ENCODE data around the gene UBE4B. TPM values are rescaled to one million over a fixed set of nuclear protein-coding genes. Genes with fewer than 3 reads are reported as not detected.
"Not testable (repeated sequence)": the region's sequence is repeated elsewhere in the genome, so short reads cannot be mapped to it uniquely, and the experiment has no call there.

The UBE4B gene
- total RNA-seq, 2 experiments from 2014 or later: 30.9 to 38.4 TPM

- Mint-ChIP-seq H3K4me1 (peaks cover 2% of the 10 kb centered on the region), H3K9me3 (no peaks in the 10 kb centered on the region), H3K4me3 (no peak overlapping the region), H3K27me3 (no peaks in the 10 kb centered on the region), H3K27ac (no peak overlapping the region), H3K36me3 (ENCODE audit: low read depth) (peaks cover 18% of the 10 kb centered on the region)
- POLR2A ChIA-PET: no interaction called here
- CTCF ChIA-PET: interaction anchor here (0.7 to 1.0 kb wide), 2 partner anchors 19 to 20 kb away, joined by 3 read pairs; no protein-coding TSS in a partner anchor
- no peak for DNase-seq
These were observed 51.3 kb downstream of the UBE4B start for GRCh38 chr1:10084045-10084444.

DNA sequence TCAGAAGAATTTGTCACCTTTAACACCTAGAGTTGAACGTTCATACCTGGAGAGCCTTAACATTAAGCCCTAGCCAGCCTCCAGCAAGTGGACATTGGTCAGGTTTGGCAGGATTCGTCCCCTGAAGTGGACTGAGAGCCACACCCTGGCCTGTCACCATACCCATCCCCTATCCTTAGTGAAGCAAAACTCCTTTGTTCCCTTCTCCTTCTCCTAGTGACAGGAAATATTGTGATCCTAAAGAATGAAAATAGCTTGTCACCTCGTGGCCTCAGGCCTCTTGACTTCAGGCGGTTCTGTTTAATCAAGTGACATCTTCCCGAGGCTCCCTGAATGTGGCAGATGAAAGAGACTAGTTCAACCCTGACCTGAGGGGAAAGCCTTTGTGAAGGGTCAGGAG is 52.3 kb downstream of the UBE4B start:
- no peak for DNase-seq
- Mint-ChIP-seq H3K4me1 (peaks cover 2% of the 10 kb centered on the region), H3K4me3 (no peak overlapping the region), H3K27me3 (no peaks in the 10 kb centered on the region), H3K27ac (no peak overlapping the region), H3K36me3 (ENCODE audit: low read depth) (peaks cover 14% of the 10 kb centered on the region), H3K9me3 (no peaks in the 10 kb centered on the region)
- CTCF ChIA-PET: interaction anchor here (0.6 kb wide), 1 partner anchor 128 kb away, joined by 4 read pairs; no protein-coding TSS in a partner anchor
- POLR2A ChIA-PET: no interaction called here

GRCh38 chr1:10087210-10087609 is 54.5 kb downstream of the UBE4B start:
- Mint-ChIP-seq H3K36me3 (ENCODE audit: low read depth) (peaks cover 7% of the 10 kb centered on the region), H3K27me3 (no peaks in the 10 kb centered on the region), H3K4me3 (no peak overlapping the region), H3K4me1 (peaks cover 2% of the 10 kb centered on the region), H3K27ac (no peak overlapping the region), H3K9me3 (no peaks in the 10 kb centered on the region)
- DNase-seq: no peak
- ChIA-PET POLR2A (no interaction called here), CTCF (interaction anchor here (0.6 kb wide), 1 partner anchor 300 kb away, joined by 3 read pairs; no protein-coding TSS in a partner anchor)

GRCh38 chr1:10101929-10102328 is 69.2 kb downstream of the UBE4B start:
- ChIA-PET CTCF (no interaction called here), POLR2A (no interaction called here)
- peaks cover 32% of the 10 kb centered on the region for H3K36me3 Mint-ChIP-seq (ENCODE audit: low read depth)
- H3K9me3 Mint-ChIP-seq: no peaks in the 10 kb centered on the region
- no peak overlapping the region for H3K4me3 Mint-ChIP-seq
- DNase-seq: no peak
- H3K27me3 Mint-ChIP-seq: no peaks in the 10 kb centered on the region
- H3K27ac Mint-ChIP-seq: no peak overlapping the region
- H3K4me1 Mint-ChIP-seq: no peaks in the 10 kb centered on the region

DNA sequence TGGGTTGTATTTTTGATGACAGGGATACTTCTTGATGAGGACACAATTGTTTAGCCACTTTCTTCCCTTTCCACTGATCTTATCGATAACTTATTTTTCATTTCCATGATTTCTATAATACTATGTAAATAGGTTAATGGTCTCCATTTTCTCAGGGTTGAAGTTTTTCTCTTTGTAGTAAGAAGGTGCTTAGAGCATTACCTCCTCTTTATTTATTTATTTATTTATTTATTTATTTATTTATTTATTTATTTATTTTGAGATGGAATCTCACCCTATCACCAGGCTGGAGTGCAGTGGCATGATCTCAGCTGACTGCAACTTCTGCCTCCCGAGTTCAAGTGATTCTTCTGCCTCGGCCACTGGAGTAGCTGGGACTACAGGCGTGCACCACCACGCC is 70.4 kb downstream of the UBE4B start:
- no peak overlapping the region for H3K4me3 Mint-ChIP-seq
- no peaks in the 10 kb centered on the region for H3K27me3 Mint-ChIP-seq
- DNase-seq: no peak
- H3K4me1 Mint-ChIP-seq: no peaks in the 10 kb centered on the region
- no peaks in the 10 kb centered on the region for H3K9me3 Mint-ChIP-seq
- no peak overlapping the region for H3K27ac Mint-ChIP-seq
- CTCF ChIA-PET: interaction anchor here (0.6 to 0.9 kb wide), 2 partner anchors 391 to 766 kb away, joined by 3 read pairs; no protein-coding TSS in a partner anchor
- POLR2A ChIA-PET: no interaction called here
- peaks cover 35% of the 10 kb centered on the region for H3K36me3 Mint-ChIP-seq (ENCODE audit: low read depth)

DNA sequence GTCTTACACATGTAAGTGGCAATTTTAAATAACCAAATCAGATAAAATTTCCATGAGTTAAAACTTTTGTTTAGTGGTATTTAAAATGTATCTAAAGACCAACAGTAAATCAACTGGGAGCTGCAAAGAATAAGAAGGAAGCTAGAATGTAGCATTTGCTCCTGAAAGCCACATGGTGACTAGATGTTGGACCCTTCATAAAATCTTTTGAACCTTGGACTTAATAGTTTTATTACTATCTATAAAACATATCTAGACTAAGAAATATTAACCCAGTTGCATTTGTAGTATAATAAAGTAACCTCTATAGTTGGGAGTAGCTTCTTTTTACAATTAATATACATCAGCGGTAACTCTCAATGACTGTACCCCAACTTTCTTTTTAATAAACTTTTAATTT is 72.1 kb downstream of the UBE4B start:
- Mint-ChIP-seq H3K27ac (no peak overlapping the region), H3K4me3 (no peak overlapping the region), H3K27me3 (no peaks in the 10 kb centered on the region), H3K4me1 (no peaks in the 10 kb centered on the region), H3K9me3 (no peaks in the 10 kb centered on the region), H3K36me3 (ENCODE audit: low read depth) (peaks cover 33% of the 10 kb centered on the region)
- ChIA-PET CTCF (interaction anchor here (0.6 kb wide), 1 partner anchor 49 kb away, joined by 3 read pairs; no protein-coding TSS in a partner anchor), POLR2A (no interaction called here)
- DNase-seq: no peak

DNA sequence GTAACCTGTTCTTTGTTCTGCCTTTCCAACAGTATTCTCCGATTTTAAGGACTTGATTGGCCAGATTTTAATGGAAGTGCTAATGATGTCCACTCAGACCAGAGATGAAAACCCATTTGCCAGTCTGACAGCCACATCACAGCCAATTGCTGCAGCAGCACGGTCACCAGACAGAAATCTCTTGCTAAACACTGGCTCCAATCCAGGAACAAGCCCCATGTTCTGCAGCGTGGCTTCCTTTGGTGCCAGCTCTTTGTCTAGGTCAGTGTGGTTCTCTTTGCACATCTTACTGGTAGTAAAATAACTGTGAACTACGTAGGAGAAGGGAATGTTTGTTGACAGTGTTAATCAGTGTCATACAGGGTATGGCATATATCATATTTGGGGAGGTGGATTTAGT is 72.7 kb downstream of the UBE4B start:
- ChIA-PET POLR2A (no interaction called here), CTCF (interaction anchor here (0.6 kb wide), 1 partner anchor 48 kb away, joined by 3 read pairs; no protein-coding TSS in a partner anchor)
- H3K9me3 Mint-ChIP-seq: no peaks in the 10 kb centered on the region

GRCh38 chr1:10106241-10106640 is 73.5 kb downstream of the UBE4B start:
- no peaks in the 10 kb centered on the region for H3K9me3 Mint-ChIP-seq
- no peaks in the 10 kb centered on the region for H3K27me3 Mint-ChIP-seq
- no peaks in the 10 kb centered on the region for H3K4me1 Mint-ChIP-seq
- POLR2A ChIA-PET: no interaction called here
- no peak overlapping the region for H3K4me3 Mint-ChIP-seq
- CTCF ChIA-PET: no interaction called here
- peaks cover 33% of the 10 kb centered on the region for H3K36me3 Mint-ChIP-seq (ENCODE audit: low read depth)
- H3K27ac Mint-ChIP-seq: no peak overlapping the region
- no peak for DNase-seq

More for the DNA sequence above, 72.7 kb downstream of the UBE4B start:
- DNase-seq: no peak
- Mint-ChIP-seq H3K36me3 (ENCODE audit: low read depth) (peaks cover 33% of the 10 kb centered on the region), H3K27me3 (no peaks in the 10 kb centered on the region), H3K4me1 (no peaks in the 10 kb centered on the region), H3K4me3 (no peak overlapping the region), H3K27ac (no peak overlapping the region)

- no peak for DNase-seq
- no peaks in the 10 kb centered on the region for H3K27me3 Mint-ChIP-seq
- ChIA-PET CTCF (no interaction called here), POLR2A (no interaction called here)
- H3K36me3 Mint-ChIP-seq (ENCODE audit: low read depth): peaks cover 35% of the 10 kb centered on the region
- no peak overlapping the region for H3K4me3 Mint-ChIP-seq
- H3K4me1 Mint-ChIP-seq: no peaks in the 10 kb centered on the region
- H3K27ac Mint-ChIP-seq: no peak overlapping the region
- H3K9me3 Mint-ChIP-seq: no peaks in the 10 kb centered on the region
These were observed 74.2 kb downstream of the UBE4B start for GRCh38 chr1:10106756-10107475.

DNA sequence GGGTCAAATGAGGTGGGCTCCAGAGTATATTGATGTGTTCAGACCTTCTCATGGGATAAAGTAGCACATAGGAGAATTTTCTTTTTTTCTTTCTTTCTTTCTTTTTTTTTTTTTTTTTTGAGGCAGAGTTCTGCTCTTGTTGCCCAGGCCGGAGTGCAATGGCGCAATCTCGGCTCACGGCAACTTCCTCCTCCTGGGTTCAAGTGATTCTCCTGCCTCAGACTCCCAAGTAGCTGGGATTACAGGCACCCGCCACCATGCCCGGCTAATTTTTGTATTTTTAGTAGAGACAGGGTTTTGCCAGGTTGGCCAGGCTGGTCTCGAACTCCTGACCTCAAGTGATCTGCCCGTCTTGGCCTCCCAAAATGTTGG is 74.7 kb downstream of the UBE4B start:
- H3K4me1 Mint-ChIP-seq, DNase-seq, H3K9me3 Mint-ChIP-seq, H3K27me3 Mint-ChIP-seq, POLR2A ChIA-PET, H3K27ac Mint-ChIP-seq, H3K4me3 Mint-ChIP-seq, CTCF ChIA-PET: not testable (repeated sequence)
- peaks cover 35% of the 10 kb centered on the region for H3K36me3 Mint-ChIP-seq (ENCODE audit: low read depth)

DNA sequence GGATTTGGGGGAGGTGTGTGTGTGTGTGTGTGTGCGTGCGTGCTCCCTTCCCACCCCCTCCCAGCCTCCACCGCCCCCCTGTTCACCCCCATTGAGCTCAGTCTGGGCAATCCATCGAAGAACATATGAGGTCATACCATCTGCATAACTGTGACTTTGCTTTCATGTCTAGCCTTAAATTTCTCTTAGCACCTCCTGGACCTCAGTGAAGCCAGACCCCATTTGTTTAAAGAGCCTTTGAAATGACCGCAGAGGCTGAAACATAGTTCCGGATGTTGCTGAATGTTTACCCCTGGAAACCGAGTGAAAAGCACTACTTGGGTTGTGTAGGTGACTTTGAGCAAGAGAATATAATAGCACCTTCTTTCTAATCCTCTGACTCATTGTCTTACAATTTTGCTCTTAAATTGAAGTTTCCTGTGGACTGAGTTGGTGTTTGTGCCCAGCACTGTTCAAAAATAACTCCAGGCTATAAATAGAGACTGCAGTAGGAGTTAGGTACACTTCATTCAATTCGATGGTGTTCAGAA is 75.4 kb downstream of the UBE4B start:
- no peak overlapping the region for H3K4me3 Mint-ChIP-seq
- H3K9me3 Mint-ChIP-seq: no peaks in the 10 kb centered on the region
- no peak for DNase-seq
- peaks cover 2% of the 10 kb centered on the region for H3K4me1 Mint-ChIP-seq
- no peak overlapping the region for H3K27ac Mint-ChIP-seq
- CTCF ChIA-PET: no interaction called here
- peaks cover 30% of the 10 kb centered on the region for H3K36me3 Mint-ChIP-seq (ENCODE audit: low read depth)
- POLR2A ChIA-PET: no interaction called here
- H3K27me3 Mint-ChIP-seq: no peaks in the 10 kb centered on the region

DNA sequence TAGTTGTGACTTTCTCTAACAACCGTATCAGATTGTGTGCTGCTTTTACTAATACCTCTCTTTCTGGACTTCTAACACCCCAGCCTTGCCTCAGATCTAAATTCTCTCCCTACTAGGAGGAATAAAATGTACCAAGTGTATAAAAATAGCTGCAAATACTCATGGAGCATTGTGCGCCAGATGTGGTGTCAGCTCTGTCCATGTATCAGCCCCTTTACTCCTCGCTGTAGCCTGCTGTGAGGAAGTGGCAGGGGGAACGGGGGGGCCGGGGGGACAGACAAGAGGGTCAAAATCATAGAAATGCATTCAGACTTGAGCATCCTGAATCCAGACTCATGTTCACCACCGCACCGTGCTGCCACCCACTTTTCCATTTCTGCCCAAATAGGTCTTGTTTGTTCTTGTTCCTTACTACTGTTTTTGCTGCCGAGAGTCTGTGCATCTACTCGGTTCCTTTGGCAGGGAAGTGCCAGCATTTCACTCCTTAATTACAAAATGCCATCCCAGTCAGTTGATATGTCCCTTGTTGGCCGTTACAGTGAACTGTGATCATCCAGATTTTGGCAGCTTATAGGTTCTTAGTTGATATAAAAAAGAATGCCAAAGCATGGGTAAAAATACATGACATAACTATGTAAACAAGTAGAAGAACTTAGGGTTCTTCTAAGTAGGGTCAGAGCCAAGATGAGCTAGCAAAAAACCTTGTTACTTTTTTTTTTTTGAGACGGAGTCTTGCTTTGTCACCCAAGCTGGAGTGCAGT is 76.4 kb downstream of the UBE4B start:
- H3K27ac Mint-ChIP-seq: no peak overlapping the region
- no peak for DNase-seq
- H3K4me3 Mint-ChIP-seq: no peak overlapping the region
- POLR2A ChIA-PET: no interaction called here
- peaks cover 2% of the 10 kb centered on the region for H3K4me1 Mint-ChIP-seq
- H3K36me3 Mint-ChIP-seq (ENCODE audit: low read depth): peaks cover 28% of the 10 kb centered on the region
- H3K9me3 Mint-ChIP-seq: no peaks in the 10 kb centered on the region
- CTCF ChIA-PET: no interaction called here
- H3K27me3 Mint-ChIP-seq: no peaks in the 10 kb centered on the region

GRCh38 chr1:10113501-10113900 is 80.7 kb downstream of the UBE4B start:
- Mint-ChIP-seq H3K4me3 (no peak overlapping the region), H3K9me3 (no peaks in the 10 kb centered on the region), H3K27ac (no peak overlapping the region), H3K4me1 (peaks cover 2% of the 10 kb centered on the region), H3K27me3 (no peaks in the 10 kb centered on the region), H3K36me3 (ENCODE audit: low read depth) (peaks cover 12% of the 10 kb centered on the region)
- CTCF ChIA-PET: interaction anchor here (0.6 kb wide), 1 partner anchor 42 kb away, joined by 4 read pairs; no protein-coding TSS in a partner anchor
- POLR2A ChIA-PET: no interaction called here
- no peak for DNase-seq
